ENCODE measurements around the gene TIMP3.
A peak's percentile ranks its signal among the peaks of the same experiment; 100 is the strongest.

TIMP3 gene

GRCh38 chr22:32877196-32877595 lies 75.7 kb downstream of the TIMP3 start:
- FAIRE-seq (no peak), DNase-seq (ENCODE audit: insufficient read length, low spot score) (no peak)

DNA sequence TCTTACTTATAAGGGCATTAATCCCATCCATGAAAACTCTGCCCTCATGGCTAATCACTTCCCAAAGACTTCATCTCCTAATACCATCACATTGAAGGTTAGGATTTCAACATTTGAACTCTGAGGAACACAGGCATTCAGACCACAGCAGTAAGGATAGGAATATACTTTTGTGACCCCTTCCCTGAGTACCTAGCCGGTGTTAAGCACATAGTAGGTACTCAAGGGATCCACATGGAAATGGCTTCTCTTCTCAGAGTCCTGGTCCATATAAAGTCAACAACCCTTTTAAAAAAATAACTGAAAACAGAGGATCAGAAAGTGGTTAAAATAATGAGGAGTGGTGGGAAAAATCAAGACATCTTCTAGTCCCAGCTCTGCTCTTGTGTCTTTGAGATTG lies 78.0 kb downstream of the TIMP3 start:
- DNase-seq (ENCODE audit: insufficient read length, low spot score) (no peak), FAIRE-seq (no peak)

GRCh38 chr22:32880061-32880460 lies 78.6 kb downstream of the TIMP3 start:
- DNase-seq (ENCODE audit: insufficient read length, low spot score) (no peak), FAIRE-seq (no peak)

DNA sequence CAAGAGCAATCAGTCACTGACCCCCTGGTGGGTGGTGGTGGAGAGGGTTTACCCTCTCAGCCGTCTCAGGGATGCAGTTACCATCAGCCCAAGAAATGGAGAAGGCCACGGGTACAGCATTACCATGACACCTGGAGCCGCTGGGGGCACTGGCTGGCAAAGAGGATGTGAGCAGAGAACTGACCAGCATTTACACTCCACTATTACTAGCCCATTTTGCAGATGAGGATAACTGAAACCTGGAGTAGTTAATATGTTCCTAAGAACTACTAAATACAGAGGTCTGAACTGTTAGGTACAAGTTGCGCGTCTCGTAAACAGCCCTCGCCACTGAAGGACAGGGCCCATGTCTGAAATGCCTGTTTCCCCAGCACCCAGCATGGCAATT lies 79.0 kb downstream of the TIMP3 start:
- no peak for FAIRE-seq
- DNase-seq (ENCODE audit: insufficient read length, low spot score): no peak

DNA sequence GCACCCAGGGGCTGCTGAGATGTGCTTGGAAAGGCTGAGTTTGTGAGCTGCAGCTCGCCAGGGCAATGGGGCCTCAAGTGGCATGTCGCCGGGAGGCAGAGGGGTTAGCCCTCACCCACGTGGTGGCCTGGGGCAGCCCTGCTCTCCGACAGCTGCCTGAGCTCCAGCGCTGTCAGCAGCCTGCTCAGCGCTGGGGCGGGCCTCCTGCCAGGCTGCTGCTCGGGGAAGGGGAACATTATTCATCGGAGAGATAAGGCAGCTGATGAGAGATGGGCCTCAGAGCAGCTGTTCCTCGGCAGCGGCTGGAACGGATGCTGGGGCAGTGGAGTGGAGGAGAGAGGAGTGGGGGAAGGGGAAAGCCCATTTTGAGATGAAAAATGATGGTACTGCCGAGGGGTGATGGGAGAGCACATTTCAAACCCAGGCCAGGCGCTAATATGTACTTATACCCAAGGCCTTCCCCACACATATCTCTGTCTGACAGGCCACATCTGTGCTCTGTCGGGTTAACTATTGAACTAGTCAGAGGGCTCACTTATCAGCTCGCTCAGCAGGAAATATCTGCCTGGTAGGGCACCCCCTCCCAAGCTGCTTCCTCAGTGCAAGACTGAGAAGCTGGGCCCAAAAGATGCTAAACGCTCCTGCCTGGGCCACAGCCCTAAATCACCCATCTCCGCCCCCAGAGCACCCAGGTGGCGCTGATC lies 79.5 kb downstream of the TIMP3 start:
- no peak for DNase-seq (ENCODE audit: insufficient read length, low spot score)
- no peak for FAIRE-seq

DNA sequence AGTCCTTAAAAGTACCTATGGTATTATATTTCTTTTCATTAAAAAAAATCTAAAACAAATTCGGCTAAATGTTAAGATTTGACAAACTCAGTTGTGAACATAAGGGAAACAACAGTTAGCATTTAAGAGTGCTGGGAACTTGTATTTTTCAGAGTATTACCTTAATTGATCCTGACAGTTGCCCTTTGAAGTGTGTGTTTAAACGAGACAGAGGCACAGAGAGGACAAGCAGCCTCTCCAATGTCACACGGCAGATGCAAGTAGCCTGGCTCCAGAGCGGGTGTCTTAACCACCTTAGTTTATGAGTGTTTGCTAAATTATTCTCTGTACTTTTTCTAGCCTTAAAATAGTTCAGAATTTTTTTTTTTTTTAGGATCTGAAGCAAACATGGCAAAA lies 80.9 kb downstream of the TIMP3 start:
- no peak for DNase-seq (ENCODE audit: insufficient read length, low spot score)
- no peak for FAIRE-seq

DNA sequence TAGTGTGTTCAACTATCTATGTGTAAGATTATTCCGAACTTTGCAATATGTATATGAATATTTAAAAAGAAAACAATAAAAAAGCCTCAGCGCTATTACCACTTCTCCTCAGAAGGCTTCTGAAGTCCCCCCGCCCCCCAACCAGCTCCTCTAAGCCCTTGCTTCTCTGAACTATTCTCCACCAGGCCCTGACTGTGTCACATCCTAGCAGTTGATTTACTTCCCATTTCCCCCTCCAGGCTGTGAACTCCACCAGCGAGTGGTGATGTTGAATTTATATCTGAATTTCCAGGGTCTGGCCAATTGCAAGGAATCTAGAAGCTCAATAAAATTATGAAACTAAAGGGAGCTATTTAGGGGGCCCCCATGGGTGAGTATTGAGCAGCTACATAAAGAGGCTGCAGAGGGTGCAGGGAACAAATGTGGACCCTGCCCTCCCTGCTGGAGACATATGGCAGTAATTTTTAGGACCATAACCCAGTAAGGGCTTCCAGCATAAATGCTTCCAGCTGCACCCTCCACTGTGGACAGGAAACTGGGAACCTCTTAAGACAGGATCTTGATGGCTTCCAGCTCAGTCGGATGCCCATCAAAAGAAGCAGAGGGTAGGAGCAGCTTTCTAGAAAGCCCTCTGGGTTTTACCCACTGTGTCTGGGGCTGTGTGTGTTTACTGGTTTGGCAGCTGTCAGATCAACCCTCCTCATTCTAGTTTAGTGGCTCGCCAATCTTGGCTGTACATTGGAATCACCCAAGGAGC lies 81.4 kb downstream of the TIMP3 start:
- no peak for FAIRE-seq
- no peak for DNase-seq (ENCODE audit: insufficient read length, low spot score)

- no peak for DNase-seq (ENCODE audit: insufficient read length, low spot score)
- no peak for FAIRE-seq
These were observed 85.9 kb downstream of the TIMP3 start for GRCh38 chr22:32887324-32887980.

- FAIRE-seq (no peak), DNase-seq (ENCODE audit: insufficient read length, low spot score) (no peak)
These were observed 87.5 kb downstream of the TIMP3 start for GRCh38 chr22:32888976-32889375.

GRCh38 chr22:32896891-32897290 lies 95.4 kb downstream of the TIMP3 start:
- no peak for FAIRE-seq
- DNase-seq (ENCODE audit: insufficient read length, low spot score): no peak

DNA sequence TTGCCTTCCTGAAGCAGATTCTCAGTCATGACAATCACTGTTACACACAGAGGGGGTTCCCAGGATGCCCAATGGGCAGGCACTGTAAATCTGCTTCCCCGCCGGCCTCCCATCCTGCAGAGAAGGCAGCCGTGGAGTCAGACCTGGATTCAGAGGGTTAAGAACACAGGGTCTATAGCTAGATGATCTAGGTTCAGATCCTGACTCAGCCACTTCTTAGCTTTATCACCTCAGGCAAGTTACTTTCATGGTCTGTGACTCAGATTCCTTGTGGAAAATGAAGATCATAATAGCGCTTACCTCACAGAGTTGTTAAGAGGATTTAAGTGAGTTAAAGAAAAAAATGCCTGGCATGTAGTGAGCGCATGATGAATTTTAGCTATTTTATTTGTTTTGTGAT lies 95.9 kb downstream of the TIMP3 start:
- FAIRE-seq (no peak), DNase-seq (ENCODE audit: insufficient read length, low spot score) (no peak)

GRCh38 chr22:32900886-32901635 lies 99.6 kb downstream of the TIMP3 start:
- DNase-seq (ENCODE audit: insufficient read length, low spot score) (no peak), FAIRE-seq (no peak)

- DNase-seq (ENCODE audit: insufficient read length, low spot score) (no peak), FAIRE-seq (no peak)
These were observed 100.4 kb downstream of the TIMP3 start for GRCh38 chr22:32901925-32902324.

GRCh38 chr22:32903507-32903906 lies 102.0 kb downstream of the TIMP3 start:
- FAIRE-seq: no peak

GRCh38 chr22:32904044-32904443 lies 102.5 kb downstream of the TIMP3 start:
- no peak for FAIRE-seq
- DNase-seq (ENCODE audit: insufficient read length, low spot score): peak; percentile 28

More at GRCh38 chr22:32903507-32903906, 102.0 kb downstream of the TIMP3 start:
- no peak for DNase-seq (ENCODE audit: insufficient read length, low spot score)

- FAIRE-seq (no peak), DNase-seq (ENCODE audit: insufficient read length, low spot score) (no peak)
These were observed 103.9 kb downstream of the TIMP3 start for GRCh38 chr22:32905400-32905799.

- DNase-seq (ENCODE audit: insufficient read length, low spot score): no peak
- no peak for FAIRE-seq
These were observed 108.3 kb downstream of the TIMP3 start for GRCh38 chr22:32909581-32910428.

DNA sequence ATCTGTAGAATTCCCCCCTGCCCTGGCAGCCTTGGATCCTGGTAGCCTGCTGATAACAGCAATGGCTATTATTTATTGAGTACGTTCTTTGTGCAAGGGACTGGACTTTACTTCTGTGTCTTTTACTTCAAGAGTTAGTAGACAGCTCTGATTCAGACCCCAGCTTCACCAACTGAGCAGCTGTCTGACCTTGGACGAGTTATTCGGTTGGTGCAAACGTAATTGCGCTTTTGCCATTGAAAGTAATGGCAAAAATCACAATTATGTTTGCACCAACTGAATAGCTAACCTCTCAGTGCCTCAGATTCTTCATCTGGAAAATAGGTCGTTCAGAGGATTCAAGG lies 108.9 kb downstream of the TIMP3 start:
- DNase-seq (ENCODE audit: insufficient read length, low spot score) (no peak), FAIRE-seq (no peak)

- no peak for DNase-seq (ENCODE audit: insufficient read length, low spot score)
- FAIRE-seq: no peak
These were observed 110.0 kb downstream of the TIMP3 start for GRCh38 chr22:32911503-32911902.

Data from GM19239 (cell line).